ENCODE data around the gene GABRQ.
A peak's percentile ranks its signal among the peaks of the same experiment; 100 is the strongest.

The GABRQ gene

DNA sequence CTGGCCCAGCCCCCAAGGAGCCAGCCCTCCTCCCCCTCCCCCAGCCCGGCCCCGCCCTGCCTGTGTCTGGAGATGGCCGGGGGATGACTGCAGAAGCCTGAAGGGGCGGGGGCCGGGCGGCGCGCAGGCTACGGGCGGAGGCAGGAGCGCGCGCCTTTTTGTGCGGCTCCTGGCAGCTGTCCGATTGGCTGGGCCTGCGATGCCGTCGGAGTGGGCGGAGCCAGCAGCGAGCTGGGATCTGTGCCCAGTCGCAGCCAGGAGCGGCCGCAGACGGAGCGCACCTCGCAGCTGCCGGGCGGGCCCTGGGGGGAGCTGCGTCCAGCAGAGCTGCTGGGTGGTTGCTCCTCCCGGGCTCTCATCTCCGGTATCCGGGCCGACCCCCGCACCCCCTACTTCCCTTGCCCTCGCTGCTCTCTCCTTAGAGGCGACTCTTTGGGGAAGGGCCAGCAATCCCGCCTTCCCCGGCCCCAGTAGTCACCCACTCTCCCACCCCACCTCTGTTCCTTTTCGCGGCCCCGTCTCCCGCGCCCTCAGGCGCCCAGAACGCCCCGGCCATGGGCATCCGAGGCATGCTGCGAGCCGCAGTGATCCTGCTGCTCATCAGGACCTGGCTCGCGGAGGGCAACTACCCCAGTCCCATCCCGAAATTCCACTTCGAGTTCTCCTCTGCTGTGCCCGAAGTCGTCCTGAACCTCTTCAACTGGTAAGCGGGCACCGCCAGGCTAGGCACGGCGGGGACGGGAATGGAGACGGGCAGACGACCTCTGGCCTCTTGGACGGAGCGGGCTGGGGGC, at the start of gene GABRQ:
TSS of gene GABRQ (plus strand) at position 247 of the 794 bp plus-strand sequence. CDS start at position 555, 308 bp downstream.
- peak; percentile 3 for DNase-seq (ENCODE audit: low spot score)

GRCh38 chrX:152588206-152588605, 49.5 kb upstream of the GABRQ start:
- no peak for DNase-seq (ENCODE audit: low spot score)

- DNase-seq (ENCODE audit: low spot score) = no peak
These were observed 36.7 kb upstream of the GABRQ start for GRCh38 chrX:152600853-152601633.

DNA sequence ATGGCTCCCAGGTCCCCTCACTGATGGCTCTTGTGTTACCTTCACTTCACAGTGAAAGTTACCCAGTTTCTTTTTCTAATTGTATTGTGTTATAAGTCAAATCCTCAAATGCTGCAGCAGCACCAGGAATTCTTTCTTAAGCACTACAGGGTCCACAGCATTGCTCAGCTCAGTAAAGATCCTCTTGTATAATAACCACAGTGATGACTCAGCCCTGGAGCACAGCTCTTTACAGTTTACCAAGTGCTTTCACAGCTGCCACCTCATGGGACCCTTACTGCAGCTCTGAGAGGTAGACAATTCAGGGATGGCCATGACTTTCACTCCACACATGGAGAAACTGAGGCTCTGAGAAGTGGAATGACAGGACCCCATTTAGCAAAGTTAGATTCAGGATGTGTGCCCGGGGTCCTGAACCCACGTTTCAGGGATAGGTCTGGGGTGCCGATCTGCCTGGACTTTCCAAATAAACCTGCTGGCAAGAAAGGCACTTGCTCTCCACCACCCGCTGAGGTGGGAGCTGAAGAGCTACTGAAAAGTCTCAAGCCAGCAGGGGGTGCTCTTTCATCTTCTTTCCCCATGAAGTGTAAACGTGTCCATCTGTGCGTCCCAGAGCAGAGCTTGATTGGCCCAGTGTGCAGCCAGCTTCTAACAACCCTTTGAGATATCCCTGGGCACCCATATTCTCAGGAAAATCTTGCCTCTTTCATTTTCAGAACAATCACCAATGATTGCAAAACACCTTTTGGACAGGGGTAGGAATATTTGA, 35.7 kb upstream of the GABRQ start:
- DNase-seq (ENCODE audit: low spot score) = no peak

- DNase-seq (ENCODE audit: low spot score) = no peak
These were observed 22.9 kb upstream of the GABRQ start for GRCh38 chrX:152614791-152615190.

- DNase-seq (ENCODE audit: low spot score) = no peak
These were observed 17.8 kb upstream of the GABRQ start for GRCh38 chrX:152619897-152620296.

DNA sequence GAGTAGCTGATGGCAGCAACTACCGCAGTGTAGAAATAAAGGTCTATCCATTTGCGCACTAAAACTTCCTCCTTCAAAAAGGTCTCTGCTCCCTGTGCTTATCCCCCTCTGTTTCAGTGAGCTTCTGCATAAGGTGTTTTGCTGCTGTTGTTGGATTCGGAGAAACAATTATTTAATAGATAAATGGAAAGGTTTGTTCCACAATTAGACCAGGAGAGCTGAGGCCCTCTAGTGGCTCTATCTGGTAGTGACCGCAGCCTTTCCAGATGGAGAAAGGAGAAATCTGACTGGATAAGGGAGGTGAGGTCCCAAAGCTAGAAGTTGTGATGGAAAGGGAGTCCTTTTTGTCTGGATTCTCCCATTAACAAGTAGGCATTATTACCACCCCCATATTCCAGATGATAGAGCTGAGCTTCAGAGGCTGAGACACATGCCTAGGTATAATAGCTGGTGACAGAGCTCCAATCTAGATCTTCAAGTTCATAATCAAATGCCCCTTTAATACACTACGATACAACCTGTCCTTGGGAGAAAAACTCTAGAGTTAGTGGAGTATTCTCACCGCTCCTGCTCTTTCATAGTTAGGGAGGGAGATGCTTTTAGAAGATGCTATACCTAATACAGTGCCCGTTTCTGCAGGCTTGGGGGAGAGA, 5.1 kb upstream of the GABRQ start:
- DNase-seq (ENCODE audit: low spot score) = peak; percentile 12

DNA sequence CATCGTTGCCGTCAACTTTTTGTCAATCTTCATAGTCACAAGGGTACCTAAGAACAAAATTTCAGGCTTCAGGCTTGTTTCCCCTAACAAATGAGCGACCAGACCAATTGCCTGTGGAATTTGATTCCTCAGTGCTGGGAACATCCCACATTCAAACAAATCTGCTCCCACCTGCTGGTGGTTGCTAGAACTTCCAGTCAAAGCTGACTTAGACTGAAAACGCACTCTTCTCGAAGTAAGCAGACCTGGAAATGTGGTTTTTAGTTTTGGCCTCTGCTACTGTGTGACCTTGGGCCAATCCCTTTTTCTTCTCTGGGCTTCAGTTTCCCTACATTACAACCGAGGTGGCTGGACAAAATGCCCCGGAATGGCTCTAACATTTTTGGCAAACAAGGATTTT, 1.8 kb upstream of the GABRQ start:
- no peak for DNase-seq (ENCODE audit: low spot score)

DNA sequence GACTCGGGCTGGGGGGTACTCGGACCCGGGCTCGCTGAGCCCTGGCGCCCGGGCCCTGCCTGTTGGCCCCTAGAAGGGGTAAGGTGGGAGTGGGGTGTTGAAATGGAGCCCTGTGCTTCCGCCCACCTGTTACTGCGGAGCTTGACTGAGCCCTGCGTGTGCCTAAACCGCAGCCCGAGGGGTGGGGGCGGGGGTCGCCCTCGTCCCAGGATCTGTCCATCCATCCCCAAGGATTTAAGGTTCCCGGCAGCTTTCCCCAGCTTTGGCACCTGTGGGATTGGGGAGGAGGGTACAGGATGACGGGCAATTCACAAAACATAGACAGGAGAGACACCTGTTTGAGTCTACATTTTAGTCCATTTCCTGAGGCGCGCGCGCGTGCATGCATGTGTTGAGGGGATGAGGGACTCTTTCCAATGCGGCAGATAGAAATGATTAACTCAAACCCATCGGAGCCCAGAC, 779 bp downstream of the GABRQ start:
- no peak for DNase-seq (ENCODE audit: low spot score)

DNA sequence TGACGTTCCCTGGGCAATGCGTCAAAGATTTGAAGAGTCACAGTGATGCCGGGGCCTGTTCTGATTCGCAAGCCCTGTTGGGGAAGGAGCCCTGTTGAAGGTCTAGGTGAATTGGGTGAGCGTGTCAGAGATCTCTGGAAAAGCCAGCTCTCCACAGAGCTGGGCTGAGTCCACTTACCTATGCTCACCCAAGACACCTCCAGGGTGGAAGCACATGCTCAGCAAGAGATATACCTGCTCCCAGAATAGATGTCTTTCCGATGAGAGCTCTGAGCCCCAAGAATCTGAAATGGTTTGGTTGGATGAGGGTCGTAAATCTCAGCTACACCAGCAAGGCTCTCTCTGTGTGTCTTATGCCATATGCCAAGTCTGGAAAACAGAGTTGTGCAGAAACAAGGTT, 1.7 kb downstream of the GABRQ start:
- DNase-seq (ENCODE audit: low spot score) = no peak

- no peak for DNase-seq (ENCODE audit: low spot score)
These were observed 2.5 kb downstream of the GABRQ start for GRCh38 chrX:152640034-152640818.

DNA sequence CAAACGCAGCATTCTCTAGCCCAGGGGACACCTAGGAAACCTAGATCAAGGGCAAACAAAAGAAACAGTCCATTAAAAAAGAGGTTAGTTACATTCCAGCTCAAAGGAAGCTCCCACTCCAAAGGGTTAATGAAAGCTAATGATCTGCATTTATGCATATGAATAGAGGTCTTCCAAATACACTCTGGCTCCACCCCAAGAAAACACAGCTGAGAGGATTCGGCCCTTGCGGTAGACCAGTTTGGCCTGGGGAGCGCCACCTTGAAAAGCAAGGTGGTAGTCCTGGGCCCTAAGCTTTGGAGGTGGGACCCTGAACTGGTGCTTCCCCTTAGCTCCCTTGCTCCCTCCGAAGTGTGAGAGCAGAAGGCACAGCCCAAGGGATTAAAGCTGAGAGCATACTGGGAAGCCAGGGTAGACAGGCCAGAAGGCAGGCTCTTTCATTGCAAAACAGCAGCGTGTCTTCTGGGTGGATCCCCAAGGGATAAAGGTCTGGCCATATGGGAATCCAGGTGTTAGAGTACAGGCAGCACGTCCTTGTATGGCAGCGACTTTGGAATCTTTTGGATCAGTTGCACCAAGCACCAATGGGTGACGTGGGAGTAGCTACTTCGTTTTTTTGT, 3.7 kb downstream of the GABRQ start:
- DNase-seq (ENCODE audit: low spot score) = no peak

GRCh38 chrX:152641996-152642395, 4.3 kb downstream of the GABRQ start:
- no peak for DNase-seq (ENCODE audit: low spot score)

GRCh38 chrX:152642931-152643564, 5.4 kb downstream of the GABRQ start:
- DNase-seq (ENCODE audit: low spot score) = no peak

DNA sequence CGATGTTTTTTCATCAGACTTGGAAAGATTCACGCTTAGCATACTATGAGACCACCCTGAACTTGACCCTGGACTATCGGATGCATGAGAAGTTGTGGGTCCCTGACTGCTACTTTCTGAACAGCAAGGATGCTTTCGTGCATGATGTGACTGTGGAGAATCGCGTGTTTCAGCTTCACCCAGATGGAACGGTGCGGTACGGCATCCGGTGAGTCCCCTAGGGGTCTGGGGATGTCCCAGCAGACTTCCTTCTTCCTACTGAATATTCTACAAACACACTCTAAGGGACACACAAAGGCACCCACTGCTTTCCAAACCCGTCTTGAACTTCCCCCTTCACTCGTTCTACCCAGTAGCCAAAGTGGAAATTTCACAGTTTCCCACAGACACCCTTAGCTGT, 9.3 kb downstream of the GABRQ start:
- no peak for DNase-seq (ENCODE audit: low spot score)

DNA sequence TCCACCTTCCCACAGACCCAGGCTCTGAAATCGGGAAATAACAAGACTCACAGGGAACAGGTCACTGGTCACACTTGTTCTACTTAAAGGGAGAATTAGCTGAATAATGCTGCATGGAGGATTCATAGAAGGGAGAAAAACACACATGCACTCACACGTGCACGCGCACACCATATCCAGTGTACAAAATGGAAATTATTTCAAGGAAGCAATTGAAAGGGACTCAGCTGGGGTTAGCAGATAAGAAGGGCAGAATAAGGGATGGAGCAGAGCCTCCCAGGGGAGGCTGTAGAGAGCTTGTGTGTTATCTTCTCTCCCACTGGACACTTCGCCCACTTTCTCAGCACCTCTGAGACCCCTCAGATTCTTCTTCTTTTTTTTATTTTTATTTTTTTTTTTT, 10.3 kb downstream of the GABRQ start:
- DNase-seq (ENCODE audit: low spot score) = no peak

DNA sequence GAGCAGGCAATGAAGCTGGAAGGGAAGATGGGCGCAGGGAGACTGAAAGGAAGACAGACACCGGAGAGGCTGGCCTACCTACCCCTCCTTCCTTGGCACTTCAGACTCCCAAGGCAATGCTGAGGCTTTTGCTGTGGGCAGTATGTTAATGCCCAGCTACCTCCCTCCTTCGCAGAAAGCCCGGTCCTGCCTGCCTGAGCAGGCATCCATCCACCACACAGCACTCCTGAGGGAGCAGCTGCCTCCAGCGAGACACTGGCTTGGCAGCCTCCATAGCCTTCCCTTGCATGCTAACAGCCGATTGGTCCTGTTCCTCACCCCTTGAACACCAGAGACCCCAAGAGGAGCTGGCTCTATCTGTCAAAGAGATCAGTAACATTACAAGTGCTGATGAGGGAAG, 14.4 kb downstream of the GABRQ start:
- DNase-seq (ENCODE audit: low spot score) = no peak

- DNase-seq (ENCODE audit: low spot score) = no peak
These were observed 14.8 kb downstream of the GABRQ start for GRCh38 chrX:152652467-152652866.

GRCh38 chrX:152656087-152656486, 18.4 kb downstream of the GABRQ start:
- no peak for DNase-seq (ENCODE audit: low spot score)

DNA sequence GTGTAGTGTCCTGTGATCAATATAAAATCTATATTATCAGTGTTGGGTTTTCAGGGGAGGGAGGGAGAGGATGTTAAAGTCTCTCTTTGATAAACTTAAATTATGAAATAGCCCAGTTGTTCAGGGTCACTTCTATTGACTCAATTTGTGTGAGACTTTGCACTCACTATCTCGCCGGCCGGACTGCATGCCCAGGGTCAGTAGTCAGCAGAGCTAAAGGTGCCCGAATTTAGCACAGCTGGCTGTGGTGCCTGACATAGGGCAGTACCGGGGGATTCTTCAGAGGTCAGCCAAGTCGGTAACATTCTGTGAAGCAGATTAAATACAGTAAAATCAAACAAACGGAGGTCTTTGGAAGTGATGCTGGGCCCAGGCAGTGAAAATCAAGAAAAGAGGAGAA, 19.2 kb downstream of the GABRQ start:
- DNase-seq (ENCODE audit: low spot score) = no peak

Data from hematopoietic multipotent progenitor cell treated with erythropoietin and hydrocortisone succinate and interleukin-3 and kit ligand, for 15 days (in vitro differentiated cells).